Measurements from ENCODE around the gene ALKBH1. TPM values are rescaled to one million over a fixed set of nuclear protein-coding genes. Genes with fewer than 3 reads are reported as not detected.

ALKBH1 gene
- total RNA-seq, 1 donor from 2014 or later, result 14.1 TPM

GRCh38 chr14:77707355-77707723 is 484 bp downstream of the ALKBH1 start:
- intact Hi-C loops (cut with micrococcal nuclease), result no loop called here
- H3K27me3 ChIP-seq (ENCODE audit: low read depth), result no peaks in the 10 kb centered on the region
- H3K4me3 ChIP-seq, result peak overlapping the region; percentile 98
- H3K36me3 ChIP-seq, result peaks cover 47% of the 10 kb centered on the region
- H3K27ac ChIP-seq (replicated peaks), result peak overlapping the region; percentile 83
- H3K9me3 ChIP-seq (replicated peaks), result no peaks in the 10 kb centered on the region
- no peak for DNase-seq
- peak; percentile 32 for TF ChIP-seq CTCF (IDR thresholded peaks at IDR 0.05; ENCODE audit: borderline replicate concordance)
- H3K4me1 ChIP-seq, result peaks cover 46% of the 10 kb centered on the region

- Histone ChIP-seq H3K36me3 (peaks cover 72% of the 10 kb centered on the region), H3K4me3 (no peak overlapping the region), H3K4me1 (peaks cover 11% of the 10 kb centered on the region), H3K27me3 (ENCODE audit: low read depth) (no peaks in the 10 kb centered on the region), H3K27ac (replicated peaks) (peak overlapping the region; percentile 64), H3K9me3 (replicated peaks) (no peaks in the 10 kb centered on the region)
- no peak for TF ChIP-seq CTCF (IDR thresholded peaks at IDR 0.05; ENCODE audit: borderline replicate concordance)
- DNase-seq, result peak; percentile 48
- intact Hi-C loops (cut with micrococcal nuclease), result no loop called here
Observed at GRCh38 chr14:77691259-77691658, 16.6 kb downstream of the ALKBH1 start.

- H3K27ac ChIP-seq (replicated peaks), result peak overlapping the region; percentile 43
- H3K36me3 ChIP-seq, result peaks cover 56% of the 10 kb centered on the region
- H3K4me3 ChIP-seq, result no peak overlapping the region
- no peak for DNase-seq
- TF ChIP-seq CTCF (IDR thresholded peaks at IDR 0.05; ENCODE audit: borderline replicate concordance), result no peak
- H3K4me1 ChIP-seq, result peaks cover 14% of the 10 kb centered on the region
- H3K9me3 ChIP-seq (replicated peaks), result no peaks in the 10 kb centered on the region
- intact Hi-C loops (cut with micrococcal nuclease), result no loop called here
- no peaks in the 10 kb centered on the region for H3K27me3 ChIP-seq (ENCODE audit: low read depth)
Observed at GRCh38 chr14:77682158-77682553, 25.7 kb downstream of the ALKBH1 start.

GRCh38 chr14:77681196-77682157 is 26.3 kb downstream of the ALKBH1 start:
- H3K36me3 ChIP-seq, result peaks cover 54% of the 10 kb centered on the region
- no peak for TF ChIP-seq CTCF (IDR thresholded peaks at IDR 0.05; ENCODE audit: borderline replicate concordance)
- intact Hi-C loops (cut with micrococcal nuclease), result no loop called here
- no peak for DNase-seq
- H3K27me3 ChIP-seq (ENCODE audit: low read depth), result no peaks in the 10 kb centered on the region
- H3K27ac ChIP-seq (replicated peaks), result peak overlapping the region; percentile 43
- no peak overlapping the region for H3K4me3 ChIP-seq
- peaks cover 14% of the 10 kb centered on the region for H3K4me1 ChIP-seq
- no peaks in the 10 kb centered on the region for H3K9me3 ChIP-seq (replicated peaks)

- intact Hi-C loops (cut with micrococcal nuclease), result no loop called here
- H3K4me1 ChIP-seq, result no peaks in the 10 kb centered on the region
- H3K27ac ChIP-seq (replicated peaks), result no peak overlapping the region
- no peak for DNase-seq
- no peaks in the 10 kb centered on the region for H3K27me3 ChIP-seq (ENCODE audit: low read depth)
- TF ChIP-seq CTCF (IDR thresholded peaks at IDR 0.05; ENCODE audit: borderline replicate concordance), result no peak
- no peaks in the 10 kb centered on the region for H3K9me3 ChIP-seq (replicated peaks)
- peaks cover 74% of the 10 kb centered on the region for H3K36me3 ChIP-seq
- no peak overlapping the region for H3K4me3 ChIP-seq
Observed at GRCh38 chr14:77674931-77675330, 32.9 kb downstream of the ALKBH1 start.
